ENCODE measurements around the gene C9.
"Not testable (repeated sequence)": the region's sequence is repeated elsewhere in the genome, so short reads cannot be mapped to it uniquely, and the experiment has no call there.

C9 gene

DNA sequence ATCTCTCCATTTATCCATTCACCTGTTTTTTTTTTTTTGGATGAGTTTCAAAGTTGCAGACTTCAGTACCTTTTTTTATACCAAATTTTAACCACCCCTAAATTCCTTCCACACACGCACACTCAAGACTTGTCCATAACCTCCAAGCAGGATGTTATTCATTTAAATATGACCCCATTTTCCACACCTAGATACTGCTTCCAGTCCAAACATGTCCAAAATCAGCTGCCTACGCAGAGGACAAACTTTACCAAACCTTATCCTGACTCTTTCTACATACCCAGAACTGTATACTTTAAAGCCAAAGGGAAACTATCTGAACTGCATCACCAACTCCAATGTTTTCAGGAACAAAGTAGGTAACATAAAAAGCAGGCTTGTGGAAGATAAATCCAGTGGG lies 108.9 kb downstream of the C9 start:
- no peak for DNase-seq

DNA sequence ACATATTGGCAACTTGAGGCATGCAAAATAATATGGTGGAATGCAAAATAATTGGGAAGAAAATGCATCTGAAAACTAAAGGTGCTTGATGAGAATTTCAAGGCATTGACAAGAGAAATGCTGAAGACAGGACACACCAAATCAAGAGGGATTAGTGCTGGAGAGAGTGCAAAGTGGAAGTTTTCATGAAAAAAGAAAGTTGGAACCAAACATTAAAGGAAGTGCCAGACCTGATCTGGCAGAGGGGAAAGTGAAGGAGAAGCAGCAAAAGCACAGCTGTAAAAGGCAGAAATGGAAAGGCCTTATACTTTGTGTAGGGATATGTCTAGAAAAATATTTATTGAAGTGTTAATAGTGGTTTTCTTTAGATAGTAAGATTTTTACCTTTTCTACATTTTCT lies 109.6 kb downstream of the C9 start:
- no peak for DNase-seq

DNA sequence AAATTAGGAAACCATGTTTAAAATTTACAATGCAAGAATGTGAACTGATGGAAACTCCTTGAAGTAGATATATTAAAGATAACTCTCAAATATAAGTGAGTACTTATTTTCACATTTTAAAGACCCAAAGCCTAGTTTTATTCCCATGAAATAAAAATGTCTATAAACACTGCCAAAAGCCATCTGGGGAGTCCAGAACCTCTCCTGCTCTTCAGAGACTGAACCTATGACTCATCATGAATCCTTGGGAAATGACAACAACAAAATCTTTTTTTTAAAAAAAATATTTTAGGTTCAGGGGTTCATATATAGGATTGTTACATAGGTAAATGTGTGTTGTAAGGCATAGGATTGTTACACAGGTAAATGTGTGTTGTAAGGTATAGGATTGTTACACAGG lies 111.1 kb downstream of the C9 start:
- no peak for DNase-seq

DNA sequence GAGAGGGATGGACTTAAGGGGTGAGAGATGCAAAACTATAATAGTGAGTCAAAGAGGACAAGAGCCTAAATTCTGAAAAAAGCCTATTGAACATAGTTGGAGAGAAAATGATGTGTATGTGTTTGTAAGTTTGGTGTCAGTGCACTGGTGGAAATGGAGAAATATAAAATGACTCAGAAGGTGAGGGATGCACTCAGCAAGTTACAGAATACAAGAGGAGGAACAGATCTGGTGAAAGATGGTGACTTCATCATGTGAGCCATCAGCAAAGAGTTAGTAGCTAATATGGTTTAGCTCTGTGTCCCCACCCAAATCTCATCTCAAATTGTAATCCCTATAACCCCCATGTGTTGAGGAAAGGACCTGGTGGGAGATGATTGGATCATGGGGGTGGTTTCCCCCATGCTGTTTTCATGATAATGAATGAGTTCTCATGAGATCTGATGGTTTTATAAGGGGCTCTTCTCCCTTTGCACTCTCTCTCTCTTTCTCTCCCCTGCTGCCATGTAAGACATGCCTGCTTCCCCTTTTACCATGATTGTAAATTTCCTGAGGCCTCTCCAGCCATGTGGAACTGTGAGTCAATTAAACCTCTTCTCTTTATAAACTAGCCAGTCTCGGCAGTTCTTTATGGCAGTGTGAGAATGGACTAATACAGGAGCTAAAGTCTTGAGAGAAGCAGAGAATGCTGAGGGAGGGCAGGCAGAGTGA lies 114.6 kb downstream of the C9 start:
- DNase-seq = no peak

DNA sequence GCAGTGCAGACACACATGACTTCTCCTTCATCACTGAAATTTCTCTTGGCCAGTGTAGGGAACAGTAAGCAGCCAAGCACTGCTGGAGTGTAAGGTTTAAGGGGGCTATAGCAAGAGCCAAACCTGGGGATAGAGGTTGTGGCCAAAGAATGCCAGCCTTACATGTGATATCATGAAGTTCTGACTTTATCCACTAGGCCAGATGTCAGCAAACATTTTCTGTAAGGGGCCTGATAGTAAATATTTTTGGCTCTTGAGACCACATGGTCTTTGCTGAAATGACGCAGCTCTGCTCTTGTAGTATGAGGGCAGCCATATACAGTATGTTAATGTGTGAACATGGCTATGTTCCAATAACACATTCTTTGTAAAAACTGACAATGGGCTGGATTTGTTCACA lies 115.2 kb downstream of the C9 start:
- DNase-seq = no peak

DNA sequence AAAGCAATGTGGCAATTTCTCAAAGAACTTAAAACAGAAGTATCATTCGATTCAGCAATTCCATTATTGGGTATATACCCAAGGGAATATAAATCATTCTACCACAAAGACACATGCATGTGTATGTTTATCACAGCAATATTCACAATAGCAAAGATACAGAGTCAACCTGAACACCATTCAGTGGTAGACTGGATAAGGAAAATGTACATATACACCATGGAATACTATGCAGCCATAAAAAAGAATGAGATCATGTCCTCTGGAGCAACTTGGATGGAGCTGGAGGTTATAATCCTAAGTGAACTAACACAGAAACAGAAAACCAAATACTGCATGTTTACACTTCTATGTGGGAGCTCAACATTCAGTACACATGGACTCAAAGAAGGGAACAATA lies 123.5 kb downstream of the C9 start:
- no peak for DNase-seq

DNA sequence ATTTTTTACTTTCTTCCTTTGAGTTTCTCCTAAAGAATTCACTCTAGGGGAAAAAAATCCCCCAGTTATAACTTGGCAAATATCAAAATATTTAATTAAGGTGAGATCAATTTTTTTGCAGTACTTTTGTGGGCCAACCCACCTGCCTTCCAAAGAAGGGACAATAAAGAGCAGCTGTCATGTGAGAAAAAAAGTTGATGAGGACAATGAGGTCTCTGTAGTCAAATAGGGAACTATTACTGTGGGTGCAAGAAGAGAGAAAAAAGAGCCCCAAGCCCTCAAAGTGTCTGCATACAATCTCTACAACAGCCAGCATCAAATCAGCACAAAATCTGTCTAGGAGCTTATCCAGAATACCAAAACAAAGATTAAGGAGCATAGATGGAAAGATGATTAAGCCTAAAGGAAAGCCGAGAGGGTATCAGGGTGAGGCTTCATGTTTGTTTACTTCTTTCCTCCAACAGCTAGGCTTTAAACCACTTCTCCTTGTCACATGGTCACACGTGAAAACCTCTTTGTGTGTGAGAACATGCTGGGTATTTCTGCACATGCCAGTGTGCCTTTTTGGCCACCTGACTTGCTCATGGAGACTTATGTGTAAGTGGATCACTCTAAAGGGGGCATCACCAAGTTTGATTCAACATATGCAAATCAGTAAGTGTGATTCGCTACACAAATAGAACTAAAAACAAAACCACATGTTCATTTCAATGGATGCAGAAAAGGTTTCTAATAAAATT lies 125.8 kb downstream of the C9 start:
- no peak for DNase-seq

DNA sequence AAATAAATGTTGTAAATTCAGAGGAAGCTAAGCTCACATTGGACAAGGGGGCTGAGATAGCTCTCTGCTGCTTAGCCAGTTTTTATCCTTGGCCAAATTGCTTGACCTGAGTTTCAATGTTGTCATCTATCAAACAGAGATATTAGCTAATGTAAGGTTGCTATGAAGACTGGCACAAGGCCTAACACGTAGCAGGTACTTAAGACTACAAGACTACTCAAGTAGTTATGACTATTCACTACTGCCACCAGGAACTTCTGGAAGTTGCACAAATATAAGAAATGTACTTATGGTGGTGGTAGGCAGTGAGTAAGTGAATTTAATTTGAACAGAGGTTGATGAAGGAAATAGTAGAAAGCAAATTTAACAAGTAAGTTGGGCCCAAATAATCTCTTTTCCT lies 127.6 kb downstream of the C9 start:
- no peak for DNase-seq

DNA sequence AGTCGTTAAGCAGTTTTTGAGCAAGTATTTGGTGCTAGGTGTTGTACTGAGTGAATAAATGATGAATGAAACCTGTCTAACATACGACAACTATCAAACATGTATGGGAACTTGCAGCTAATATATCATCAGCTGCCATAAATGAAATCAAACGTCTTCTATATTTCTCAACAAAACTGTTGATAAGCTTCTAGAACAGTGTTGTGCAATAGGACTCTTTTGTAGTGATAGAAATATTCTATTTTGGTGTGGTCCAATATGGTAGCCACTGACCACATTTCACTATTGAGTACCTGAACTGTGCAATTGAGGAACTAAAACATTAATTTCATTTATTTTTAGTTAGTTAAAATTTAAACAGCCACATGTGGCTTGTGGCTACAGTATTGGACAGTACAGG lies 128.6 kb downstream of the C9 start:
- no peak for DNase-seq

DNA sequence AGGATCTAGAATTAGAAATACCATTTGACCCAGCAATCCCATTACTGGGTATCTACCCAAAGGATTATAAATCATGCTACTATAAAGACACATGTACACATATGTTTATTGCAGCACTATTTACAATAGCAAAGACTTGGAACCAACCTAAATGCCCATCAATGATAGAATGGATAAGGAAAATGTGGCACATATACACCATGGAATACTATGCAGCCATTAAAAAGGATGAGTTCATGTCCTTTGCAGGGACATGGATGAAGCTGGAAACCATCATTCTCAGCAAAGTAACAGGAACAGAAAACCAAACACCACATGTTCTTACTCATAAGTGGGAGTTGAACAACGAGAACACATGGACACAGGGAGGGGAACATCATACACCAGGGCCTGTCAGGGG lies 129.8 kb downstream of the C9 start:
- DNase-seq = not testable (repeated sequence)
